ENCODE data around the gene ATP8B4.

ATP8B4 gene

DNA sequence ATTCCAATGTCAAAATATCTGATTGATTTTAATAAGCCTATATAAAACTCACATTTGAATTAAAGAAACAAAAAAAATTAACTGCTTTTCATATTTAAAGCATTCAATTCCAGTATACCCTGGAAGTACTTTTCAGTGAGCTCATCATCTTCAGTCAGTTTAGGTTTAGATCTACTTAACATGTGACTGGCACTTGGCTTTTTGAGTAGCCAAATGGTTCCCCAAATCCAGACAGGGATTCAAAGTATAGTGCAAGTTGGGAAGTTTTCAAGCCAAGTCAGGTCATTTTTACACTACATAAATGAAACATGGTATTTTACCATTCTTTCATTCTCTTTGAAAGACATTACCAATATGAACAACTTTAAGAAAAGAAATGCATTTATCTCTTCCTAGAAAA lies 57.5 kb downstream of the ATP8B4 start:
- no peak for DNase-seq (ENCODE audit: low read depth, low spot score)

DNA sequence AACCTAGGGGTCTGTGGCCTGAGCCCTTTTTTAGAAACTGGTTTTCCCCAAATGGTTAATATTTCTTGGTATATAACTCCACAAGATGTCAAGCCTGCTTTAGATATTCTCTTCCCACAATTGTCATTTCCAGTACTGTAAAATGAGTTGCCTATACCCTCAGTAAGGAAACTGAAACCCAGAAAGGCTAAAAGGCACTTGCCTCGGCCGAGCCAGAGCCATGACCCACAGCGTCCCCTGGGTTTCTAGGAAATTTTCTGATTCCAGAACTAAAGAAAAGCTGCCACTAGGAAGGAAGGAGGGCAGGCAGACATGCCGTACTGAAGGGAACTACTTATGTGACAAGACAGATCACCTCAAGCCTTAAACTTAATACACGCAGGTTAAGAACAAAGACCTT lies 59.1 kb downstream of the ATP8B4 start:
- no peak for DNase-seq (ENCODE audit: low read depth, low spot score)

- no peak for DNase-seq (ENCODE audit: low read depth, low spot score)
Observed at GRCh38 chr15:50059203-50059772, 59.7 kb downstream of the ATP8B4 start.

- DNase-seq (ENCODE audit: low read depth, low spot score), result no peak
Observed at GRCh38 chr15:50057905-50058639, 61.0 kb downstream of the ATP8B4 start.

DNA sequence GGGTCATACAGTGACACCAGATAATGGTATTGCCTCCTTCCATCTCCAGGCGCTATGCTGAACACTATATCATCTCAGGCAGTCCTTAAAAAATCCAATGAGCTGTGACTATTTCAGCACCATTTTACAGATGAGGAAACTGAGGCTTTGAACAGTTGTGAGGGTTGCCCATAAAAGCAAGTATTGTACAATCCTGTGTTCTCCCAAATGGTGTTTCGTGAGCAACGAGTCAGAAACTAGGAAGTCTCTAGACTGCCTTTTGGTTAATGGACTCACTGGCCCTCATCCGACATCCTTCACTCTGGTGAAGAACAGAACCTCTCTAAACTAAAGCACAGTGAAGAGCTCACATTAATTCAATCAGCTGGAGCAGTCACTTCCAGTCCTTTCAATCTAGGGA lies 61.8 kb downstream of the ATP8B4 start:
- DNase-seq (ENCODE audit: low read depth, low spot score), result no peak

- no peak for DNase-seq (ENCODE audit: low read depth, low spot score)
Observed at GRCh38 chr15:50055750-50056157, 63.3 kb downstream of the ATP8B4 start.

GRCh38 chr15:50055332-50055731 lies 63.7 kb downstream of the ATP8B4 start:
- DNase-seq (ENCODE audit: low read depth, low spot score), result no peak

GRCh38 chr15:50053055-50053856 lies 65.8 kb downstream of the ATP8B4 start:
- no peak for DNase-seq (ENCODE audit: low read depth, low spot score)

DNA sequence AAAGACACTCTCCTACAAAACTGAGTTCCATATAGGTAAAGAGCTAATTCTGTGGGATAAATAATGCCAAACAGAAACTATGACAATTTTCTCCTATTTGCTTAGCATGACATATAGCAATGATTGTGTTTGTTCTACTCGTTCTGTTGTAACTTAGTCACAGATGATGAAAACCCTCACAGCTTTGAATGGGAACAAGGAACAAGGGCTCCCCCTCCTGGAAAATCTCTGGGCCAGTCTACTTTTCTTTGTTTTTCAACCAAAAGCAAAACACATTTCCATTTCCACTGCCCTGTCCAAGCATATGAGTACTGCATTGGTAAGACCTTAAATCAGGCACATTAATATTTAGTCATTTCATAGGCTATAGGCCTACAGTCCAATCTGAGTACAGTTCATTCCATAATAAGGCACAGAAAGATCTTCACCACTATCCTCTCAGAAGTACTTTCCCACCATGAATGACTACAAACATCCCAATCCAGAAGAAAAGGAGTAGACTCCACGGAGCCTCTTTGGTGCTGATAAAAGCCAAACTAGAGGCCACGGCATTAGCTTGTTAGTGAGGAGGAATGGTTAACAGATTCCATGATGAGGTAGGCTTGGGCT lies 67.1 kb downstream of the ATP8B4 start:
- DNase-seq (ENCODE audit: low read depth, low spot score), result no peak

GRCh38 chr15:50050986-50051743 lies 67.9 kb downstream of the ATP8B4 start:
- no peak for DNase-seq (ENCODE audit: low read depth, low spot score)

- no peak for DNase-seq (ENCODE audit: low read depth, low spot score)
Observed at GRCh38 chr15:50049871-50050270, 69.2 kb downstream of the ATP8B4 start.

DNA sequence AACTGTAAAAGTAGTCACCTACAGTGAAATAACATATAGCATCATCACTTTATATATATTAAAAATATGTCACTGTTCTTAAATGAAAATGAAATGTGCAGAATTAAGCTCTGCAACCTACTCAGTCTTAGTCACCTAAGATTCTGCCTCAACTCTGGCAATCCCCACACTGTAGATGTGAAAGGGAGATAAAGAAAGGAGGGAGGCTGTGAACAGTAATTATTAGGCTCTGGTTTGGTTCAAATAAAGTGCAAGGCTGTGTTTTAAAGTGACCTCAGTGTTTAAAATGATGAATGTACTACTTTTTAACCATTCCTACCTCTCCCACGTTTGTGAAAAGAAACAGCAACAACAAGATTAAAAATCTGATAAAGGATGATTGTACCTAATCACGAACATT lies 72.2 kb downstream of the ATP8B4 start:
- DNase-seq (ENCODE audit: low read depth, low spot score), result no peak

GRCh38 chr15:50046159-50046558 lies 72.9 kb downstream of the ATP8B4 start:
- DNase-seq (ENCODE audit: low read depth, low spot score), result no peak

DNA sequence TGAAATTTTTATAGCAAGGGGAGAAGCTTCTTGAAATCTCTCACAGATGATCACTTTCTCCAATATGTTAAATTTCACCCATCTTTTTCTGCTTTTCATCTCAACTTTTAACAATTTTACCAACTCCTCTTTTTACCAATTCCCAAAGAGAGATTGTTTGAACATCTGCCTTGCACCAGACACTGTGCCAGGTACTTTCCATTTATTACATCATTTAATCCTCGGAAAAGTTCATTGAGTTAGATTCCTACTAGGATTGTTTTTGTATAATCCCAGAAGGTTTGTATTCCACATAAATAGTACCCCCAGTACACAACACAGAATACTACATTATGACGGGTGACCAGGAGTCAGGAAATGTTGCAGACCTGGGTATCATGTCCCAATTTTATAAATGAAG lies 74.1 kb downstream of the ATP8B4 start:
- no peak for DNase-seq (ENCODE audit: low read depth, low spot score)

GRCh38 chr15:50044406-50044805 lies 74.6 kb downstream of the ATP8B4 start:
- no peak for DNase-seq (ENCODE audit: low read depth, low spot score)

- DNase-seq (ENCODE audit: low read depth, low spot score), result no peak
Observed at GRCh38 chr15:50042775-50043174, 76.3 kb downstream of the ATP8B4 start.

DNA sequence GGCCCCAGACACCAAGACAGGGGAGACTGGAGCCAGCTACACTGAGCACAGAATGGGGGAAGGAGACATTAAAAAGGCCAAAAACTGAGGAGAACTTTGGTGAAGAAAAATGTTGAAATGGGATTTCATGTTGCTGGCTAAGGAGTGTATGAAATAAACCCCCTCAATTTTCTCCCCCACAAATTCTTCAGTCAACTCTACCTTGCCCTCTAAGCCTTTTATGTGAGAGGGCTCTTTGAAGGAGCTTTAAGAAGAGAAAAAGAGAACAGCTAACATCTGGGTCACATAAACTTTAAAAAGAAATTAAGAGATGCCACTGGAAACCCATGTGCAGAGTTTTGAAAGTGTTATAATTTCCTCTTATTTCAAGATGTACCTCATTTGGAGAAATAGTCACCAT lies 88.6 kb downstream of the ATP8B4 start:
- DNase-seq (ENCODE audit: low read depth, low spot score), result no peak

- no peak for DNase-seq (ENCODE audit: low read depth, low spot score)
Observed at GRCh38 chr15:50028326-50028725, 90.7 kb downstream of the ATP8B4 start.

GRCh38 chr15:50024281-50024680 lies 94.8 kb downstream of the ATP8B4 start:
- no peak for DNase-seq (ENCODE audit: low read depth, low spot score)

DNA sequence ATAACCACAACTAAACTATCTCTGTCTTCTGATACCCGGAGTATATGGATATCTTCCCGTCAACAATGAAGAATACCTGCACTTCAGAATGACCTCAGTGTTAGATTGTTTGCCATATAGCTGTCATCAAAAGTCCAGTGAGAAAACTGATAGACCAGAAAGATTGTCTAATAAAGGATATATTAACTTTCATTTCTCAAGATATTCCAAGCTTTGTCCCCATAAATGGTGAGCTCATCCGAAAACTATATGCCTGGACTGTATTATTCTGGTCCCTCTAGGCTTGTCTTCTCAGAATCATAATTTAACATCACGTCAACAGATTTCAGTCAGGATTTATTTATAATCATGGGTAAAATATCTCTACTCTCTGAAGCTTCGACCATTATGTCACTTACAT lies 100.5 kb downstream of the ATP8B4 start:
- DNase-seq (ENCODE audit: low read depth, low spot score), result no peak

DNA sequence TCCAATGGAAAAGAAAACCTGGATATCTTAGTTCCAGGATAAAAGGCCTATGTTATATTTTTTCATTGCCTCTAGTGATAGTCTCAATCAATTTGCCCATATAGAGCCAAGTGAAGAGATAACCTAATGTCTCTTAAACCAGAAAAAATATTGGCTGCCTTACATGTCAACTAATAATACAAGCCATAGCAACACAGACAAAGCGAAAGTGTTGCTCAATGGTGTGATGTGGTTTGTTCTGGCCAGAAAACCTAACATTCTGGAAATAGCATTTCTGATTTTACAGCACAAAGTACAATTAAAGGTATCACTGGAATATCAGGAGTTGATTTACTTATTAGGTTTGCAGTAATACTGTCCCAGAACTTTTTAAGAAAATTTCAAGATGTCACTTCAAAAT lies 101.5 kb downstream of the ATP8B4 start:
- DNase-seq (ENCODE audit: low read depth, low spot score), result no peak

DNA sequence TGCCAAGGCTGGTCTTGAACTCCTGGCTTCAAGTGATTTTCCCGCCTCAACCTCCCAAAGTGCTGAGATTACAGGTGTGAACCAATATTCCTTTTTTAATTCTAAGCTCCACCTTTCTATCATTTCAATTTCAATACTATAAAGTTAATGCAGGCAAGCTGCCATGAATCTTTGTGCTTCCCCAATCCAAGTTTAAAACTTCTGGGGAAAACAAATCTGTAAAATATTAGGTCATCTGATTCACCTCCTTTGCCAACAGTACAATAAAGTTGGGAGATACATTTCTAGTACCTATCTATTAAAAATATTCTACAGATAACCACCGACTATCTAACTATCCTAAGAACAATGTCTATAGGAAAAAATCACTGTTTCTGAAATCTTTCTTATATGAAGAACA lies 102.1 kb downstream of the ATP8B4 start:
- DNase-seq (ENCODE audit: low read depth, low spot score), result no peak
